PC-3 (cell line): ENCODE data around the gene PSAP. TPM values are rescaled to one million over a fixed set of nuclear protein-coding genes. Genes with fewer than 3 reads are reported as not detected.

Experiments
- ATAC-seq: fragments of 200-7000 bp; cut with Tn5 transposase; 2 replicates; pipeline ENCODE4 v1.9.1; 2020; ENCODE audit warnings: mild to moderate bottlenecking, moderate library complexity
- BruUV-seq: library from RNA; stranded (reverse); fragments of 400-500 nt; replicated peaks from 2 replicates; lab custom pipeline; 2021; lab: Mats Ljungman, UMichigan
- CTCF ChIA-PET: fragments of 300-600 bp; sonication (Branson Sonifier 250); formaldehyde crosslinking; loops from one replicate; lab custom pipeline; 2022; ENCODE audit warnings: antibody characterized with exemption; lab: Charles Lee
- POLR2A ChIA-PET: fragments of 300-600 bp; sonication (Branson Sonifier 250); formaldehyde crosslinking; loops from one replicate; lab custom pipeline; 2022; ENCODE audit warnings: antibody characterized with exemption; ENCODE audit not compliant: unreplicated experiment; lab: Charles Lee
- DNase-seq: peaks from one replicate; pipeline ENCODE4 v3.0.0-alpha.2; 2015
- H2AFZ ChIP-seq: fragments of 300-600 bp; sonication (generic); 2 replicates; pipeline ENCODE4 v1.6.0; 2016; ENCODE audit warnings: antibody characterized with exemption, low read length
- H3F3A ChIP-seq: fragments of 300-600 bp; sonication (generic); one replicate; pipeline ENCODE4 v1.6.0; 2017; ENCODE audit warnings: antibody characterized with exemption, low read length, control low read depth, mild to moderate bottlenecking; ENCODE audit not compliant: unreplicated experiment
- H3K27ac ChIP-seq: fragments of 300-600 bp; sonication (generic); 2 replicates; pipeline ENCODE4 v1.5.1; 2016; ENCODE audit warnings: mild to moderate bottlenecking, low read length
- H3K27me3 ChIP-seq: fragments of 300-600 bp; sonication (generic); 2 replicates; pipeline ENCODE4 v1.6.1; 2016; ENCODE audit warnings: low read length, mixed read lengths
- H3K36me3 ChIP-seq: fragments of 300-600 bp; sonication (generic); 2 replicates; pipeline ENCODE4 v1.6.1; 2016; ENCODE audit warnings: low read depth, mixed run types, low read length, mixed read lengths
- H3K4me1 ChIP-seq: fragments of 300-600 bp; sonication (generic); 2 replicates; pipeline ENCODE4 v1.5.1; 2016; ENCODE audit warnings: low read length; ENCODE audit not compliant: insufficient read depth
- H3K4me2 ChIP-seq: fragments of 300-600 bp; sonication (generic); 2 replicates; pipeline ENCODE4 v1.6.0; 2016; ENCODE audit warnings: low read length
- H3K4me3 ChIP-seq: fragments of 300-600 bp; sonication (generic); 2 replicates; pipeline ENCODE4 v1.5.1; 2016; ENCODE audit warnings: mild to moderate bottlenecking, low read length, mixed read lengths
- H3K79me2 ChIP-seq: fragments of 300-600 bp; sonication (generic); 2 replicates; pipeline ENCODE4 v1.6.1; 2017; ENCODE audit warnings: low read length, mixed read lengths
- H3K9ac ChIP-seq: fragments of 300-600 bp; sonication (generic); 2 replicates; pipeline ENCODE4 v1.6.0; 2016; ENCODE audit warnings: mild to moderate bottlenecking, low read length
- H3K9me2 ChIP-seq: fragments of 300-600 bp; sonication (generic); replicated peaks from 2 replicates; pipeline ENCODE4 v1.6.1; 2016; ENCODE audit warnings: mixed run types, low read length, mixed read lengths
- H3K9me3 ChIP-seq: fragments of 300-600 bp; sonication (generic); 2 replicates; pipeline ENCODE4 v1.6.1; 2016; ENCODE audit warnings: low read length, mixed read lengths
- H4K20me1 ChIP-seq: fragments of 300-600 bp; sonication (generic); 2 replicates; pipeline ENCODE4 v1.6.1; 2016; ENCODE audit warnings: low read length, mixed read lengths
- EZH2 ChIP-seq: fragments of 300-600 bp; sonication (generic); IDR thresholded peaks from one replicate; pipeline ENCODE4 v1.6.1; 2017; ENCODE audit warnings: antibody characterized with exemption, mild to moderate bottlenecking, low read length; ENCODE audit not compliant: unreplicated experiment
- EZH2phosphoT487 ChIP-seq: fragments of 300-600 bp; sonication (generic); IDR thresholded peaks from 2 replicates; pipeline ENCODE4 v1.6.1; 2018; ENCODE audit warnings: mild to moderate bottlenecking, antibody characterized with exemption, low read length, borderline replicate concordance
- intact Hi-C: fragments of 100-400 bp; cut with micrococcal nuclease; formaldehyde crosslinking; loops from 2 replicates; pipeline ENCODE4 v1.9.0; 2023
- total RNA-seq: library from RNA; depleted of rRNA; stranded (reverse); fragments of >200 nt; gene quantifications from 2 replicates; pipeline ENCODE4 v1.2.3, GENCODE V29; 2014
- TF ChIP-seq, protein P1 (sequence below): fragments of 300-600 bp; sonication (generic); conservative IDR thresholded peaks from 2 replicates; pipeline ENCODE4 v1.5.1; 2017; ENCODE audit warnings: antibody characterized with exemption, low read depth, mild to moderate bottlenecking, low read length

PSAP gene
- total RNA-seq, 1 experiment from 2014 or later, result 334 TPM

GRCh38 chr10:71831646-71832552 lies 19.2 kb downstream of the PSAP start:
- Histone ChIP-seq H3K9me2 (no peaks in the 10 kb centered on the region), H3K27me3 (no peaks in the 10 kb centered on the region), H3K4me3 (no peak overlapping the region), H3K9me3 (no peaks in the 10 kb centered on the region), H2AFZ (no peak overlapping the region), H4K20me1 (peaks cover 12% of the 10 kb centered on the region), H3K4me2 (0 out of 2 replicates have a peak overlapping the region, but pooled peaks have one; percentile 37), H3F3A (no peaks in the 10 kb centered on the region), H3K4me1 (peaks cover 13% of the 10 kb centered on the region), H3K36me3 (peaks cover 35% of the 10 kb centered on the region), H3K79me2 (peaks cover 50% of the 10 kb centered on the region), H3K9ac (no peak overlapping the region), H3K27ac (peak overlapping the region; percentile 54)
- CTCF ChIA-PET, result interaction anchor here (0.6 kb wide), 1 partner anchor 65 kb away, joined by 3 read pairs; no protein-coding TSS in a partner anchor
- intact Hi-C loops, result loop anchor here (5.0 kb wide), 1 partner anchor 65 kb away; no protein-coding TSS in a partner anchor
- TF ChIP-seq, protein P1, sequence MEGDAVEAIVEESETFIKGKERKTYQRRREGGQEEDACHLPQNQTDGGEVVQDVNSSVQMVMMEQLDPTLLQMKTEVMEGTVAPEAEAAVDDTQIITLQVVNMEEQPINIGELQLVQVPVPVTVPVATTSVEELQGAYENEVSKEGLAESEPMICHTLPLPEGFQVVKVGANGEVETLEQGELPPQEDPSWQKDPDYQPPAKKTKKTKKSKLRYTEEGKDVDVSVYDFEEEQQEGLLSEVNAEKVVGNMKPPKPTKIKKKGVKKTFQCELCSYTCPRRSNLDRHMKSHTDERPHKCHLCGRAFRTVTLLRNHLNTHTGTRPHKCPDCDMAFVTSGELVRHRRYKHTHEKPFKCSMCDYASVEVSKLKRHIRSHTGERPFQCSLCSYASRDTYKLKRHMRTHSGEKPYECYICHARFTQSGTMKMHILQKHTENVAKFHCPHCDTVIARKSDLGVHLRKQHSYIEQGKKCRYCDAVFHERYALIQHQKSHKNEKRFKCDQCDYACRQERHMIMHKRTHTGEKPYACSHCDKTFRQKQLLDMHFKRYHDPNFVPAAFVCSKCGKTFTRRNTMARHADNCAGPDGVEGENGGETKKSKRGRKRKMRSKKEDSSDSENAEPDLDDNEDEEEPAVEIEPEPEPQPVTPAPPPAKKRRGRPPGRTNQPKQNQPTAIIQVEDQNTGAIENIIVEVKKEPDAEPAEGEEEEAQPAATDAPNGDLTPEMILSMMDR, result peak; percentile 25; the same call in 1 of the 2 replicates
- TF ChIP-seq EZH2, result no peak
- DNase-seq, result peak; percentile 67
- ATAC-seq, result peak; percentile 100
- POLR2A ChIA-PET, result no interaction called here
- no TSS peak for BruUV-seq

- no peak for ATAC-seq
- no TSS peak for BruUV-seq
- no peak overlapping the region for H3K4me3 ChIP-seq
- ChIA-PET POLR2A (no interaction called here), CTCF (no interaction called here)
- H3F3A ChIP-seq, result no peaks in the 10 kb centered on the region
- DNase-seq, result no peak
- H3K79me2 ChIP-seq, result peaks cover 38% of the 10 kb centered on the region
- no peaks in the 10 kb centered on the region for H3K27me3 ChIP-seq
- intact Hi-C loops, result loop anchor here (5.0 kb wide), 1 partner anchor 67 kb away; no protein-coding TSS in a partner anchor
- H4K20me1 ChIP-seq, result peaks cover 4% of the 10 kb centered on the region; the same call in 1 of the 2 replicates
- no peaks in the 10 kb centered on the region for H3K9me3 ChIP-seq
- H3K4me1 ChIP-seq, result peaks cover 13% of the 10 kb centered on the region
- no peak overlapping the region for H3K9ac ChIP-seq
- peaks cover 41% of the 10 kb centered on the region for H3K36me3 ChIP-seq
- no peak overlapping the region for H2AFZ ChIP-seq
- H3K9me2 ChIP-seq, result no peaks in the 10 kb centered on the region
- no peak for TF ChIP-seq EZH2
- TF ChIP-seq, protein P1, result no peak
- TF ChIP-seq EZH2phosphoT487, result no peak
- no peak overlapping the region for H3K27ac ChIP-seq
- no peak overlapping the region for H3K4me2 ChIP-seq
Observed at GRCh38 chr10:71830726-71831125, 20.3 kb downstream of the PSAP start.
